ENCODE measurements around the gene FOXD2. TPM values are rescaled to one million over a fixed set of nuclear protein-coding genes. Genes with fewer than 3 reads are reported as not detected.

The FOXD2 gene
- total and polyA plus RNA-seq, 12 donors: 0.31 to 3.3 (median 0.81) TPM

- peak overlapping the region in 1 of 4 donors; percentile 38 for H3K4me3 ChIP-seq
- TF ChIP-seq POLR2A (IDR thresholded peaks at IDR 0.05) (no peak), CTCF (IDR thresholded peaks at IDR 0.05) (peak; percentile 55 to 81 (median 76))
- H3K27ac ChIP-seq: peak overlapping the region in 1 of 5 donors; percentile 64
- WGBS, 4 donors: 11 to 19% (median 15%) methylated on average over 7 to 32 of the region's 32 CpGs
- no peaks in the 10 kb centered on the region for H3K9me3 ChIP-seq (replicated peaks in 1 of 3)
- intact Hi-C loops (cut with DNase I): loop anchor here (2.0 to 10.0 kb wide), 3 partner anchors 248 to 280 kb away; no protein-coding TSS in a partner anchor
- H3K36me3 ChIP-seq (replicated peaks in 1 of 2): no peaks in the 10 kb centered on the region
- H3K27me3 ChIP-seq: peaks cover 35% of the 10 kb centered on the region
- peak; percentile 74 to 91 (median 85) for DNase-seq
- H3K4me1 ChIP-seq (replicated peaks in 1 of 2): peaks cover 0 to 28% of the 10 kb centered on the region in 2 donors
Measured at GRCh38 chr1:47432071-47433036, 5.5 kb upstream of the FOXD2 start.

GRCh38 chr1:47433037-47433421 lies 4.8 kb upstream of the FOXD2 start:
- peaks cover 0 to 28% of the 10 kb centered on the region in 2 donors for H3K4me1 ChIP-seq (replicated peaks in 1 of 2)
- intact Hi-C loops (cut with DNase I): loop anchor here (2.0 to 10.0 kb wide), 3 partner anchors 248 to 279 kb away; no protein-coding TSS in a partner anchor
- H3K27me3 ChIP-seq: peaks cover 35% of the 10 kb centered on the region
- TF ChIP-seq CTCF (IDR thresholded peaks at IDR 0.05): no peak
- no peak for TF ChIP-seq POLR2A (IDR thresholded peaks at IDR 0.05)
- 38 to 44% (median 41%) methylated on average over 4 to 17 of the region's 17 CpGs for WGBS, 4 donors
- H3K4me3 ChIP-seq: peak overlapping the region in 1 of 4 donors; percentile 38
- DNase-seq: no peak
- H3K27ac ChIP-seq: peak overlapping the region in 1 of 5 donors; percentile 64
- no peaks in the 10 kb centered on the region for H3K9me3 ChIP-seq (replicated peaks in 1 of 3)
- H3K36me3 ChIP-seq (replicated peaks in 1 of 2): no peaks in the 10 kb centered on the region

- Histone ChIP-seq H3K4me3 (peak overlapping the region in 1 of 4 donors; percentile 38), H3K4me1 (replicated peaks in 1 of 2) (peaks cover 0 to 28% of the 10 kb centered on the region in 2 donors)
Measured at GRCh38 chr1:47433477-47434050, 4.3 kb upstream of the FOXD2 start.

More at GRCh38 chr1:47433477-47434050, 4.3 kb upstream of the FOXD2 start:
- peak overlapping the region in 1 of 5 donors; percentile 64 for H3K27ac ChIP-seq
- no peaks in the 10 kb centered on the region for H3K9me3 ChIP-seq (replicated peaks in 1 of 3)
- WGBS, 4 donors: 25 to 44% (median 28%) methylated on average over 17 to 30 of the region's 30 CpGs
- H3K27me3 ChIP-seq: peaks cover 36% of the 10 kb centered on the region
- no peak for DNase-seq
- TF ChIP-seq CTCF (IDR thresholded peaks at IDR 0.05) (no peak), POLR2A (IDR thresholded peaks at IDR 0.05) (no peak)
- intact Hi-C loops (cut with DNase I): loop anchor here (2.0 to 10.0 kb wide), 3 partner anchors 249 to 279 kb away; no protein-coding TSS in a partner anchor
- no peaks in the 10 kb centered on the region for H3K36me3 ChIP-seq (replicated peaks in 1 of 2)
